Skeletal muscle cell (primary cell): ENCODE data around the gene KIAA1217.

ENCODE experiments used
- DNase-seq: peaks from one replicate; pipeline ENCODE4 v3.0.0-alpha.2; 2010; ENCODE audit warnings: low read depth
- H3K4me3 ChIP-seq: 2 replicates; pipeline ENCODE4 v1.5.1; 2011; ENCODE audit warnings: low read depth, mild to moderate bottlenecking, control low read depth, low read length, moderate library complexity

KIAA1217 gene

DNA sequence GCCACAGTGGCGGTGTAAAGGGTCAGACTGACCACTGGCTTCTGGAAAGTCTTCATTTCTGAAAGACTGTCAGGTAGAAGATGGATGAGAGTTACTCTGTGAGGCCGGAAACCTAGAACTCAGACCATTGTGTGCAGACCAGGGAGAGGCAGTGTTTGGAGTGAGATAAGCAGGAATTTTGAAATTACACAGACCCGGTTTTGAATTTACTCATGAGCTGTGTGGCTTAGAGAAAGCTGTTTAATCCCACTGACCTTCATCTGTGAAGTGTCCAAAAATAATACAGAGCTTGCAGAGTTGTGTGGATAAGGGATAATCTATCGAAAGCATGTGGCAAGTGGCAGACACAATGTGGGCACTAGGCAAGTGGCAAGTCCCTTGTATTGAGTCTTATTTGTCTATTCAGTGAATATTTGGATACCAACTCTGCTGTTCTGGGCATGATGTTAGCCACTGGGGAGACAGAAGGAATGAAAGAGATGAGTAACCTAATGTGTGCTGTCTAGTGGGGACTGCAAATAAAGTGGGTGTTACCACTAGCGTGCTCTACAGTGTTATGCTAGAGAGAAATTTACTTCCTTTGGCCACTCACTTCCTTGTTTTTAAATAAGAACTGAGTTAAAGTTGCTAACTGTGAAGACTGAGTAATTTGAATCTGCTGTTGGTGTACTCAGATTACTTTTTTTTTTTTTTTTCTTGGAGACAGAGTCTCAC, 69.4 kb downstream of the KIAA1217 start:
- no peak for DNase-seq
- no peak overlapping the region for H3K4me3 ChIP-seq

DNA sequence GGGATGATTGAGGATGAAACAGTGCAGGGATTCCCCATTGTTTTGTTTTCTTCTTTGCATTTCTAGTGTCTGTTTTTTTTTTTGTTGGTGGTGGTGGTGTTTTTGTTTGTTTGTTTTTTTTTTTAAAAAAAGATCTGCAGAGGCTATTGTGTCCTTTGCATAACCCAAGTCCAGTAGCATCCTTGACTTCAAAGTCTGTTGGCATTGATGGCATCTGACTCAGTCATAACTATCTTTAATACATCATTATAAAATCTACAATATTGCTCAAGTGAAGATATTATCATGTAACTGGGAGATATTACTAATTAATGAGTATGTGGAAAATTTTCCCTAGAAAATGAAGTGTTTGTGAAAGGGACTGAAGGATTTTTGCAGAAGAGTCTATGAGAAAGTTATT, 70.2 kb downstream of the KIAA1217 start:
- DNase-seq = no peak
- H3K4me3 ChIP-seq = no peak overlapping the region

GRCh38 chr10:24287559-24288195, 78.7 kb downstream of the KIAA1217 start:
- no peak overlapping the region for H3K4me3 ChIP-seq
- DNase-seq = no peak

- DNase-seq = no peak
These were observed 79.6 kb downstream of the KIAA1217 start for GRCh38 chr10:24288581-24288980.

GRCh38 chr10:24289235-24289634, 80.3 kb downstream of the KIAA1217 start:
- DNase-seq = no peak
- no peak overlapping the region for H3K4me3 ChIP-seq

More at GRCh38 chr10:24288581-24288980, 79.6 kb downstream of the KIAA1217 start:
- H3K4me3 ChIP-seq = no peak overlapping the region

DNA sequence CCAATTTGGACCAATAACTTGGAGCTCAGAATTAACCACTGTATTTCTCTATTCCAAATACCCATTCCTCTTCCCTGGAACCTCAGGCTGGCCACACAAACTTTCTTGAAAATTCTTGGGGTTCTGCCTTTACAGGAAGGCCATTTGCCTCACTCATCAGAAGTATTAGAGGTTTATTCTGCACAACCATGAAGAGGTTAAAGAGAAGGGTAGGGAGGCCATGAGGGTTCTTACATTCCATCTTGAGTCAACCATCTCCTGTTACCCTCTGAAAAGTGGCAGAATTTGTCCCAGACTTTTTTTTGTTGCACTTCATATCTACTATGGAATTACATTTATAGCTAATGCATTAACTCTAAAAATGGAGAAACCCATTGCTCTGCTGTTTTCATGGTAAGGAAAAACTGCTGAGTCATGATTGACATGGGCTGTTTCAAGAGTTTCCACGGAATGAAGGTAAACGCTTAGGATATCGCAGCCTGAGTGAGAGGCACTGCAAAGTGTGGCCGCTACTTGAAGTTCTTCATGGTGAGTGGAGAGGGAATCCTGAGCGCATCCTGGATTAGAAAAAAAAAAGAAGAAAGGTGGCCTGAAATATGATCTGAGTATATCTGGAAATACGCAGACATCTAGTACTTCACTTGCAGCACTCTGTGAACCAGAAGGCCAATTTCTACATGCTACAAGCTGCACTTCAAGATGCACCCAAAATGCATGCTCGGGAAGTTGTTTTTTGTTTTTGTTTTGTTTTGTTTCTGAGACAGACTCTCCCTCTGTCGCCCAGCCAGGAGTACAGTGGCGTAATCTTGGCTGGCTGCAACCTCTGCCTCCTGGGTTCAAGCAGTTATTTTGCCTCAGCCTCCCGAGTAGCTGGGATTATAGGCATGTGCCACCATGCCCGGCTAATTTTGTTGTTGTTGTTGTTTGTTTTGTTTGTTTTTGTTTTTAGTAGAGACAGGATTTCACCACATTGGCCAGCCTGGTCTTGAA, 83.7 kb downstream of the KIAA1217 start:
- H3K4me3 ChIP-seq = no peak overlapping the region
- DNase-seq = no peak

- DNase-seq = no peak
- no peak overlapping the region for H3K4me3 ChIP-seq
These were observed 90.8 kb downstream of the KIAA1217 start for GRCh38 chr10:24299578-24300260.

- H3K4me3 ChIP-seq = no peak overlapping the region
- DNase-seq = no peak
These were observed 94.8 kb downstream of the KIAA1217 start for GRCh38 chr10:24303522-24304310.

- no peak for DNase-seq
- no peak overlapping the region for H3K4me3 ChIP-seq
These were observed 96.9 kb downstream of the KIAA1217 start for GRCh38 chr10:24305551-24306506.

GRCh38 chr10:24306507-24306875, 97.6 kb downstream of the KIAA1217 start:
- no peak for DNase-seq
- H3K4me3 ChIP-seq = no peak overlapping the region

GRCh38 chr10:24307116-24307515, 98.2 kb downstream of the KIAA1217 start:
- DNase-seq = no peak
- no peak overlapping the region for H3K4me3 ChIP-seq

GRCh38 chr10:24307696-24308485, 99.0 kb downstream of the KIAA1217 start:
- no peak for DNase-seq
- H3K4me3 ChIP-seq = no peak overlapping the region

DNA sequence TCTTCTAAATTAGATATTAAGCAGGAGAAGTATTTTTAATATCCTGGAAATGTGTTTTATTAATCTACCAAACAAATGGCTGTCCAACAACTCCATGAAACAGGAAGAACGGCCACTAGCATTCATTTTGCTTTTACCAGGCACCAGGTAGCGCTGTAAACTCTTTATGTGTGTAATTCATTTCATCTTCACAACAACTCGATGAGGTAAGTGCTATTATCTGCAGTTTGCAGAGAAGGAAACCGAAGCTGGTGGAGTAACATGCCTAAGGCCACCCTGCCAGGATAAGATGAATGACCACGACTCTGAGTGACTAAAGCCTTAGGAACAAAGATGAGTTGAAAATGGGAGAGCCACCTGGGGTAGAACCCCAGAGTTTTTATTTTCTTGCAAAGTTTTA, 101.2 kb downstream of the KIAA1217 start:
- no peak overlapping the region for H3K4me3 ChIP-seq
- DNase-seq = no peak

DNA sequence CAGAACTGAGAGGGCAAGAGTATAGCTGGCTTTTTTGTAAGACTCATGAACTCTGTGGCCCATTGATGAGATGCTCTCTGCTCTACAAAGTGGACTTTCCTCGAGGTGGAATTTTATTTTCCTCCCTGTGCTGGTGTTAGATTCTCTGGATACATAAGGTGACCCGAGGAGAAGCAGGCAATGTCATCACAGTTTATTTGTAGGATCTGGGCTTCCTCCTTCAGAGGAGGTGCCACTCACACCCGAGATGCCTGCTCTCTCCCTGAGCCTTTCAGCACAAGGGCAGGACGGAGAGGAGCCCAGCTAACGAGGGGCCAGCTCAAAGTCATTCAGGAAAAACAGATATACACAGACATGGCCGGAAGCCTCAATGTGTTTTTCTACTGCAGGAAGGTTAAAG, 103.0 kb downstream of the KIAA1217 start:
- DNase-seq = no peak
- H3K4me3 ChIP-seq = no peak overlapping the region

- no peak overlapping the region for H3K4me3 ChIP-seq
- DNase-seq = no peak
These were observed 104.3 kb downstream of the KIAA1217 start for GRCh38 chr10:24313283-24313682.

- DNase-seq = no peak
- no peak overlapping the region for H3K4me3 ChIP-seq
These were observed 106.3 kb downstream of the KIAA1217 start for GRCh38 chr10:24315211-24315610.

GRCh38 chr10:24318517-24318916, 109.6 kb downstream of the KIAA1217 start:
- no peak for DNase-seq
- no peak overlapping the region for H3K4me3 ChIP-seq
